AG04449 (cell line): ENCODE results near the gene ZNF215.
"Not testable (repeated sequence)": the region's sequence is repeated elsewhere in the genome, so short reads cannot be mapped to it uniquely, and the experiment has no call there.

Source experiments
- CTCF ChIA-PET: fragments of 350-600 bp; formaldehyde crosslinking; extraction: SDS; loops from one replicate; lab custom pipeline; 2021; ENCODE audit warnings: antibody characterized with exemption; lab: Yijun Ruan, JAX
- POLR2A ChIA-PET: fragments of 400-600, 350-600 bp; formaldehyde crosslinking; extraction: SDS; loops from one replicate; lab custom pipeline; 2020; ENCODE audit warnings: antibody characterized with exemption, inconsistent platforms; lab: Yijun Ruan, JAX
- DNase-seq: peaks from one replicate; pipeline ENCODE4 v3.0.0-alpha.2; 2010; ENCODE audit warnings: low read depth, low spot score
- H3K4me3 ChIP-seq: 2 replicates; pipeline ENCODE4 v1.5.1; 2011; ENCODE audit warnings: low read depth, mild to moderate bottlenecking, control low read depth, low read length
- TF ChIP-seq, protein P1 (sequence below): IDR thresholded peaks from one replicate; pipeline ENCODE4 v1.5.1; 2011; ENCODE audit warnings: mild to moderate bottlenecking, moderate library complexity, low read length, control low read depth, inconsistent platforms; ENCODE audit not compliant: insufficient read depth; ENCODE audit errors: missing control alignments

The ZNF215 gene

DNA sequence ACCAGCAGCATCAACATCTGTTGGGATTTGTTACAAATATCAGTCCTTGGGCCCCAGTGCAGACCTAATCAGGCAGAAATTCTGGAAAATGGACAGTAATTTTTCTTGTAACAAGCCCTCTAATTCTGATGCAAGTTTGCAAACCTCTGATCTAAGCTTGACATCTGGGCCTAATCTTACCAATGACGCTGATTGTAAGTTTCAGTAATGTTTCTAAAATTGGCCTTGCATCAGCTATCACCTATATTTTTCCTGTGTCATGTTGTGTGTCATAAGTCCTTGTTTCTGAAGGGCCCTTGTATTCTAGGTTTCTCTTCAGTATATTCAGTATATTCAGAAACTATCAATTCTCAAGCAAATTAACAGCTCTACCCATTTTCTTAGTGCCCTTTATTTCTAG is 36.4 kb downstream of the ZNF215 start:
- CTCF ChIA-PET, result no interaction called here
- no peak for DNase-seq
- POLR2A ChIA-PET, result no interaction called here
- H3K4me3 ChIP-seq, result no peak overlapping the region
- TF ChIP-seq, protein P1, sequence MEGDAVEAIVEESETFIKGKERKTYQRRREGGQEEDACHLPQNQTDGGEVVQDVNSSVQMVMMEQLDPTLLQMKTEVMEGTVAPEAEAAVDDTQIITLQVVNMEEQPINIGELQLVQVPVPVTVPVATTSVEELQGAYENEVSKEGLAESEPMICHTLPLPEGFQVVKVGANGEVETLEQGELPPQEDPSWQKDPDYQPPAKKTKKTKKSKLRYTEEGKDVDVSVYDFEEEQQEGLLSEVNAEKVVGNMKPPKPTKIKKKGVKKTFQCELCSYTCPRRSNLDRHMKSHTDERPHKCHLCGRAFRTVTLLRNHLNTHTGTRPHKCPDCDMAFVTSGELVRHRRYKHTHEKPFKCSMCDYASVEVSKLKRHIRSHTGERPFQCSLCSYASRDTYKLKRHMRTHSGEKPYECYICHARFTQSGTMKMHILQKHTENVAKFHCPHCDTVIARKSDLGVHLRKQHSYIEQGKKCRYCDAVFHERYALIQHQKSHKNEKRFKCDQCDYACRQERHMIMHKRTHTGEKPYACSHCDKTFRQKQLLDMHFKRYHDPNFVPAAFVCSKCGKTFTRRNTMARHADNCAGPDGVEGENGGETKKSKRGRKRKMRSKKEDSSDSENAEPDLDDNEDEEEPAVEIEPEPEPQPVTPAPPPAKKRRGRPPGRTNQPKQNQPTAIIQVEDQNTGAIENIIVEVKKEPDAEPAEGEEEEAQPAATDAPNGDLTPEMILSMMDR, result no peak

DNA sequence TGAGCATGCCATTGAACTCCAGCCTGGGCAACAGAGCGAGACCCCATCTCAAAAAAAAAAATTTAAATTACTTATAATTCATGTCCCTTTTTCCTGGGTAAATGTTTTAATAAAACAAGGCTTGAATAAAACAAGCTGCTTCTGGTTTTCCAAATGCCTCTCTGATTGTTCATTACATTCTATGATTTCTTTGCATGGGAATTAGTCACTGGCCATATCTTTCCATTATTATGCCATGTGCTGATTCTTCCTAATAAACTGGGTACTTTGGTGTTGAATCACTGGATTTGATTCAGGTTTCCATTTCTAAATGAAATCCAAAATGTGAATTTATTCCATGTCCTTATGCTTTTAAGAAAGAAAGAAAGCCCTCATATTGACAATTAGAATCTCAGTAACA is 42.6 kb downstream of the ZNF215 start:
- ChIA-PET POLR2A (no interaction called here), CTCF (interaction anchor here (0.6 kb wide), 1 partner anchor 42 kb away, joined by 3 read pairs; no protein-coding TSS in a partner anchor)
- DNase-seq, result no peak
- TF ChIP-seq, protein P1, result no peak
- H3K4me3 ChIP-seq, result no peak overlapping the region

GRCh38 chr11:6969854-6970253 is 43.6 kb downstream of the ZNF215 start:
- H3K4me3 ChIP-seq, DNase-seq, POLR2A ChIA-PET, CTCF ChIA-PET: not testable (repeated sequence)

GRCh38 chr11:6979365-6979764 is 53.1 kb downstream of the ZNF215 start:
- no peak overlapping the region for H3K4me3 ChIP-seq
- TF ChIP-seq, protein P1, result no peak
- DNase-seq, result no peak
- ChIA-PET CTCF (interaction anchor here (0.9 kb wide), 1 partner anchor 167 kb away, joined by 3 read pairs; no protein-coding TSS in a partner anchor), POLR2A (no interaction called here)

DNA sequence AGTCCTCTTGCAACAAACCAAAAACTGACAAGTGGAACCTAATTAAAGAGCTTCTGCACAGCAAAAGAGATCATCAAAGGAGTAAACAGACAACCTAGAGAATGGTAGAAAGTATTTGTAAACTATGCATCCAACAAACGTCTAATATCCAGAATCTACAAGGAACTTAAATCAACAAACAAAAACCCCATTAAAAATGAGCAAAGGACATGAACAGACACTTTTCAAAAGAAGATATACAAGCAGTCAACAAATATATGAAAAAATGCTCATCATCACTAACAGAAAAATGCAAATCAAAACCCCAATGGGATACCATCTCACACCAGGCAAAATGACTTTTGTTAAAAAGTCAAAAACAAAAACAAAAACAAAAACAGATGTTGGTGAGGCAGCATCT is 60.3 kb downstream of the ZNF215 start:
- POLR2A ChIA-PET, result no interaction called here
- CTCF ChIA-PET, result no interaction called here
- DNase-seq, result no peak
- TF ChIP-seq, protein P1, result no peak
- H3K4me3 ChIP-seq, result no peak overlapping the region

- TF ChIP-seq, protein P1, result no peak
- ChIA-PET CTCF (interaction anchor here (1.4 kb wide), 1 partner anchor 13 kb away, joined by 5 read pairs; no protein-coding TSS in a partner anchor), POLR2A (no interaction called here)
- no peak overlapping the region for H3K4me3 ChIP-seq
- DNase-seq, result no peak
These were observed 62.3 kb downstream of the ZNF215 start for GRCh38 chr11:6988506-6988905.

GRCh38 chr11:6991227-6991626 is 65.0 kb downstream of the ZNF215 start:
- TF ChIP-seq, protein P1, result no peak
- ChIA-PET CTCF (interaction anchor here (2.8 kb wide), 1 partner anchor 15 kb away, joined by 7 read pairs; no protein-coding TSS in a partner anchor), POLR2A (no interaction called here)
- no peak for DNase-seq
- H3K4me3 ChIP-seq, result no peak overlapping the region
